ENCODE results near the gene THSD7B. TPM values are rescaled to one million over a fixed set of nuclear protein-coding genes. Genes with fewer than 3 reads are reported as not detected.

The THSD7B gene
- total and polyA plus RNA-seq, 2 experiments from 2014 or later, result 0.86 to 3.8 TPM

- H3K4me1 ChIP-seq (ENCODE audit: insufficient read depth), result no peaks in the 10 kb centered on the region
- H3K36me3 ChIP-seq (ENCODE audit: insufficient read depth), result no peaks in the 10 kb centered on the region
- H3K4me2 ChIP-seq, result no peak overlapping the region
- H3K27ac ChIP-seq (ENCODE audit: low read depth), result no peak overlapping the region
- no peaks in the 10 kb centered on the region for H3K27me3 ChIP-seq (ENCODE audit: insufficient read depth)
- H4K20me1 ChIP-seq (replicated peaks; ENCODE audit: insufficient read depth), result no peaks in the 10 kb centered on the region
- Mint-ChIP-seq H3K4me3 (no peak overlapping the region), H3K36me3 (ENCODE audit: low read depth) (no peaks in the 10 kb centered on the region), H3K4me1 (peaks cover 2% of the 10 kb centered on the region; the same call in 2 of the 3 replicates), H3K27me3 (ENCODE audit: insufficient read depth, low read depth, poor library complexity) (peaks cover 3% of the 10 kb centered on the region), H3K9me3 (no peaks in the 10 kb centered on the region), H3K27ac (no peak overlapping the region)
- DNase-seq (ENCODE audit: low spot score), result no peak
- H3F3A ChIP-seq (replicated peaks; ENCODE audit: low read depth), result no peaks in the 10 kb centered on the region
- no peaks in the 10 kb centered on the region for H3K79me2 ChIP-seq (replicated peaks; ENCODE audit: insufficient read depth)
- no peak overlapping the region for H3K4me3 ChIP-seq
- H2AFZ ChIP-seq, result no peak overlapping the region
- no peak for ATAC-seq
- no peak for TF ChIP-seq ZNF331 (CRISPR knock-in tag; IDR thresholded peaks at IDR 0.05; ENCODE audit: low read depth)
- no peak for TF ChIP-seq CTCF (conservative IDR thresholded peaks at IDR 0.05; ENCODE audit: low read depth in 2 of 2)
- no peak for TF ChIP-seq ETS1 (IDR thresholded peaks at IDR 0.05)
- no peak for TF ChIP-seq EZH2phosphoT487 (IDR thresholded peaks at IDR 0.05; ENCODE audit: unreplicated experiment)
- no peak for TF ChIP-seq NANOG (IDR thresholded peaks at IDR 0.05; ENCODE audit: borderline replicate concordance)
- TF ChIP-seq JUNB (IDR thresholded peaks at IDR 0.05; ENCODE audit: unreplicated experiment), result no peak
- TF ChIP-seq CREB1 (CRISPR knock-in tag; IDR thresholded peaks at IDR 0.05; ENCODE audit: low read depth), result no peak
- TF ChIP-seq STAT1 (IDR thresholded peaks at IDR 0.05; ENCODE audit: unreplicated experiment), result no peak
- no peak for TF ChIP-seq ZNF114 (CRISPR knock-in tag; IDR thresholded peaks at IDR 0.05)
- TF ChIP-seq REST (IDR thresholded peaks at IDR 0.05; ENCODE audit: unreplicated experiment), result no peak
- TF ChIP-seq ZNF462 (CRISPR knock-in tag; IDR thresholded peaks at IDR 0.05), result no peak
- no peak for TF ChIP-seq EZH2 (IDR thresholded peaks at IDR 0.05; ENCODE audit: low read depth, unreplicated experiment)
- no peak for TF ChIP-seq POLR2AphosphoS5 (IDR thresholded peaks at IDR 0.05; ENCODE audit: low read depth)
- no peaks in the 10 kb centered on the region for H3K9me2 ChIP-seq (ENCODE audit: insufficient read depth)
Measured at GRCh38 chr2:137676346-137676745, 911.0 kb downstream of the THSD7B start.
